Measurements from ENCODE around the gene PALLD. TPM values are rescaled to one million over a fixed set of nuclear protein-coding genes. Genes with fewer than 3 reads are reported as not detected.

The PALLD gene
- total and polyA plus RNA-seq, 2 donors (not counting 3 experiments of a cell fraction or from before 2014, with no cell fraction given): 13.4 to 48.2 TPM

DNA sequence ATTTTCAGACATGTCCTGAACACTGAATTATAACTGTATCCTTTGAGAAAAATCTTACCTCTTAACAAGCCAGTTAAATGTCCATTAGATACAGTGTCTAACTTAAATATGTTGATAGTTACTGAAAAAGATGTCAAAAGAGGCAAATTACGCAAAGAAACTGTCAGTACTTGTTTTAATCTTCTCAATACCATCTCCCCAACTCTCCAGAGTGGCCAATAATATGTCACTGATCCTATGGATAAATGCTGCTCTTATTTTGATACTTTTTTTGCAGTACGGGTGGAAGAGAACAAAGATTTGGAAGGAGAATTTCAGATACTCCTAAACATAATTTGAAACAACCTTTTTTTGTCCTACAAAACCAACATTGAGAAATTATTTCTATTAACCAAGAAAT lies 320.5 kb downstream of the PALLD start:
- ChIA-PET POLR2A (interaction anchor here (0.6 to 4.0 kb wide), 2 partner anchors 16 to 82 kb away, joined by 3 to 50 read pairs; no protein-coding TSS in a partner anchor), CTCF (interaction anchor here (1.0 to 2.9 kb wide), 5 partner anchors 15 to 232 kb away, joined by 3 to 21 read pairs (median 10); no protein-coding TSS in a partner anchor)
- Histone ChIP-seq H2AFZ (ENCODE audit: low read depth, low read length) (peak overlapping the region; percentile 62), H3K4me2 (ENCODE audit: insufficient read depth, low read length) (peak overlapping the region; percentile 45), H3K36me3 (ENCODE audit: control insufficient read depth in 2 of 2, extremely low read depth in 1 of 2, insufficient read depth in 2 of 2, low read length in 2 of 2) (no peaks in the 10 kb centered on the region), H3K9me1 (replicated peaks; ENCODE audit: control insufficient read depth, extremely low read depth, insufficient read depth, low read length) (no peaks in the 10 kb centered on the region), H3K79me2 (ENCODE audit: control insufficient read depth, insufficient read depth, low read length) (no peaks in the 10 kb centered on the region), H3K9me3 (replicated peaks; ENCODE audit: control insufficient read depth, insufficient read depth, low read length) (no peaks in the 10 kb centered on the region), H3K4me1 (ENCODE audit: control insufficient read depth, extremely low read depth, insufficient read depth, low read length) (peaks cover 6% of the 10 kb centered on the region), H3K27ac (ENCODE audit: insufficient read depth, low read depth, low read length) (no peak overlapping the region), H3K27me3 (ENCODE audit: control insufficient read depth in 2 of 2, insufficient read depth in 2 of 2, low read length in 2 of 2) (no peaks in the 10 kb centered on the region), H3K9ac (replicated peaks; ENCODE audit: extremely low read depth, insufficient read depth, low read length) (no peak overlapping the region), H3K4me3 (replicated peaks in 1 of 3; ENCODE audit: insufficient read depth in 1 of 3, low read depth in 1 of 3, low read length in 3 of 3) (no peak overlapping the region), H4K20me1 (replicated peaks; ENCODE audit: control insufficient read depth, extremely low read depth, insufficient read depth, low read length) (no peaks in the 10 kb centered on the region)
- FAIRE-seq: no peak
- dilution Hi-C loops (cut with MboI; ENCODE audit: extremely low pct_ligation_motif_present, low sequenced_read_pairs) (no loop called here), intact Hi-C loops (cut with micrococcal nuclease) (loop anchor here (1.0 to 5.0 kb wide), 3 partner anchors 14 to 230 kb away; no protein-coding TSS in a partner anchor)
- peak; percentile 28 for DNase-seq (ENCODE audit: low read depth, low spot score)
- TF ChIP-seq POLR2AphosphoS5 (IDR thresholded peaks at IDR 0.05; ENCODE audit: insufficient read depth, low read depth, low read length) (no peak), JUN (IDR thresholded peaks at IDR 0.05; ENCODE audit: borderline replicate concordance, insufficient read depth, insufficient read length, low read depth) (no peak), FOS (IDR thresholded peaks at IDR 0.05; ENCODE audit: borderline replicate concordance, insufficient read depth, low read length) (no peak), EZH2 (IDR thresholded peaks at IDR 0.05; ENCODE audit: borderline replicate concordance, low read depth, low read length, severe bottlenecking) (no peak), POLR2A (IDR thresholded peaks at IDR 0.05; ENCODE audit: low read depth, low read length) (no peak), MYC (IDR thresholded peaks at IDR 0.05; ENCODE audit: low read depth, low read length) (no peak), GATA2 (IDR thresholded peaks at IDR 0.05; ENCODE audit: insufficient read depth, insufficient read length, low read depth, low read length) (no peak)
- TF ChIP-seq, protein P1, sequence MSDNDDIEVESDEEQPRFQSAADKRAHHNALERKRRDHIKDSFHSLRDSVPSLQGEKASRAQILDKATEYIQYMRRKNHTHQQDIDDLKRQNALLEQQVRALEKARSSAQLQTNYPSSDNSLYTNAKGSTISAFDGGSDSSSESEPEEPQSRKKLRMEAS (IDR thresholded peaks at IDR 0.05; ENCODE audit: insufficient read depth, insufficient read length): no peak
- TF ChIP-seq, protein P2, sequence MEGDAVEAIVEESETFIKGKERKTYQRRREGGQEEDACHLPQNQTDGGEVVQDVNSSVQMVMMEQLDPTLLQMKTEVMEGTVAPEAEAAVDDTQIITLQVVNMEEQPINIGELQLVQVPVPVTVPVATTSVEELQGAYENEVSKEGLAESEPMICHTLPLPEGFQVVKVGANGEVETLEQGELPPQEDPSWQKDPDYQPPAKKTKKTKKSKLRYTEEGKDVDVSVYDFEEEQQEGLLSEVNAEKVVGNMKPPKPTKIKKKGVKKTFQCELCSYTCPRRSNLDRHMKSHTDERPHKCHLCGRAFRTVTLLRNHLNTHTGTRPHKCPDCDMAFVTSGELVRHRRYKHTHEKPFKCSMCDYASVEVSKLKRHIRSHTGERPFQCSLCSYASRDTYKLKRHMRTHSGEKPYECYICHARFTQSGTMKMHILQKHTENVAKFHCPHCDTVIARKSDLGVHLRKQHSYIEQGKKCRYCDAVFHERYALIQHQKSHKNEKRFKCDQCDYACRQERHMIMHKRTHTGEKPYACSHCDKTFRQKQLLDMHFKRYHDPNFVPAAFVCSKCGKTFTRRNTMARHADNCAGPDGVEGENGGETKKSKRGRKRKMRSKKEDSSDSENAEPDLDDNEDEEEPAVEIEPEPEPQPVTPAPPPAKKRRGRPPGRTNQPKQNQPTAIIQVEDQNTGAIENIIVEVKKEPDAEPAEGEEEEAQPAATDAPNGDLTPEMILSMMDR (IDR thresholded peaks at IDR 0.05; ENCODE audit: extremely low read depth in 1 of 2, insufficient read depth in 1 of 2, low read depth in 1 of 2, low read length in 2 of 2): no peak
- BruUV-seq (replicated peaks): no TSS peak

Data from endothelial cell of umbilical vein (primary cell).